GM06990 (cell line): ENCODE results near the gene C1QTNF9.
"Not testable (repeated sequence)": the region's sequence is repeated elsewhere in the genome, so short reads cannot be mapped to it uniquely, and the experiment has no call there.

Experiments
- DNase-seq: peaks from one replicate; pipeline ENCODE4 v3.0.0-alpha.2; 2011; ENCODE audit not compliant: insufficient read length; ENCODE audit errors: extremely low read depth
- H3K27me3 ChIP-seq: replicated peaks from 2 replicates; pipeline ENCODE4 v1.6.0; 2011; ENCODE audit warnings: low read length; ENCODE audit not compliant: control insufficient read depth, insufficient read depth
- H3K36me3 ChIP-seq: 2 replicates; pipeline ENCODE4 v1.5.1; 2011; ENCODE audit warnings: low read length; ENCODE audit not compliant: control insufficient read depth, insufficient read depth
- H3K4me3 ChIP-seq: replicated peaks from 2 replicates; pipeline ENCODE4 v1.5.1; 2011; ENCODE audit warnings: low read depth, mild to moderate bottlenecking, control low read depth, low read length
- CTCF ChIP-seq: IDR thresholded peaks from 2 replicates; pipeline ENCODE4 v1.5.1; 2011; ENCODE audit warnings: low read length, control low read depth, mild to moderate bottlenecking, inconsistent platforms; ENCODE audit not compliant: insufficient read depth, poor library complexity, severe bottlenecking

The C1QTNF9 gene

GRCh38 chr13:24309300-24309699 is at the start of gene C1QTNF9:
C1QTNF9 (plus strand) TSS chr13:24309580; CDS start chr13:24316004, 6,424 bp downstream.
- H3K27me3 ChIP-seq, H3K36me3 ChIP-seq, DNase-seq, H3K4me3 ChIP-seq: not testable (repeated sequence)

- Histone ChIP-seq H3K27me3 (no peaks in the 10 kb centered on the region), H3K36me3 (no peaks in the 10 kb centered on the region), H3K4me3 (no peak overlapping the region)
- TF ChIP-seq CTCF = no peak
- no peak for DNase-seq
Measured at GRCh38 chr13:24261566-24261965, 47.8 kb upstream of the C1QTNF9 start.

- H3K4me3 ChIP-seq = no peak overlapping the region
- DNase-seq = no peak
- H3K27me3 ChIP-seq = no peaks in the 10 kb centered on the region
- no peak for TF ChIP-seq CTCF
- no peaks in the 10 kb centered on the region for H3K36me3 ChIP-seq
Measured at GRCh38 chr13:24263632-24264031, 45.7 kb upstream of the C1QTNF9 start.

GRCh38 chr13:24264976-24265375 is 44.4 kb upstream of the C1QTNF9 start:
- Histone ChIP-seq H3K36me3 (no peaks in the 10 kb centered on the region), H3K27me3 (no peaks in the 10 kb centered on the region), H3K4me3 (no peak overlapping the region)
- DNase-seq = no peak
- TF ChIP-seq CTCF = no peak

- Histone ChIP-seq H3K36me3 (no peaks in the 10 kb centered on the region), H3K4me3 (no peak overlapping the region), H3K27me3 (no peaks in the 10 kb centered on the region)
- TF ChIP-seq CTCF = no peak
- no peak for DNase-seq
Measured at GRCh38 chr13:24265453-24265852, 43.9 kb upstream of the C1QTNF9 start.

- DNase-seq = no peak
- no peak for TF ChIP-seq CTCF
- Histone ChIP-seq H3K36me3 (no peaks in the 10 kb centered on the region), H3K4me3 (peak overlapping the region; percentile 9), H3K27me3 (no peaks in the 10 kb centered on the region)
Measured at GRCh38 chr13:24267274-24267673, 42.1 kb upstream of the C1QTNF9 start.
